GM19099 (cell line): ENCODE results near the gene ARHGAP26.

Source experiments
- POLR2A ChIP-seq: IDR thresholded peaks from 3 replicates; pipeline ENCODE4 v1.6.1; 2011; ENCODE audit warnings: low read depth; ENCODE audit not compliant: insufficient read length; ENCODE audit errors: extremely low read depth

The ARHGAP26 gene

GRCh38 chr5:143142596-143143435 is 372.6 kb downstream of the ARHGAP26 start:
- no peak for TF ChIP-seq POLR2A

GRCh38 chr5:143143973-143144372 is 373.8 kb downstream of the ARHGAP26 start:
- TF ChIP-seq POLR2A: no peak

GRCh38 chr5:143145243-143146160 is 375.3 kb downstream of the ARHGAP26 start:
- no peak for TF ChIP-seq POLR2A

- no peak for TF ChIP-seq POLR2A
Measured at GRCh38 chr5:143146161-143146560, 376.0 kb downstream of the ARHGAP26 start.

GRCh38 chr5:143147383-143147782 is 377.2 kb downstream of the ARHGAP26 start:
- no peak for TF ChIP-seq POLR2A

- TF ChIP-seq POLR2A: no peak
Measured at GRCh38 chr5:143147902-143148301, 377.7 kb downstream of the ARHGAP26 start.

- TF ChIP-seq POLR2A: no peak
Measured at GRCh38 chr5:143148771-143149170, 378.6 kb downstream of the ARHGAP26 start.

- no peak for TF ChIP-seq POLR2A
Measured at GRCh38 chr5:143149759-143150158, 379.6 kb downstream of the ARHGAP26 start.

GRCh38 chr5:143151056-143151700 is 381.0 kb downstream of the ARHGAP26 start:
- TF ChIP-seq POLR2A: no peak

GRCh38 chr5:143152445-143152844 is 382.3 kb downstream of the ARHGAP26 start:
- TF ChIP-seq POLR2A: no peak

- no peak for TF ChIP-seq POLR2A
Measured at GRCh38 chr5:143153332-143154119, 383.3 kb downstream of the ARHGAP26 start.

- TF ChIP-seq POLR2A: no peak
Measured at GRCh38 chr5:143154510-143155370, 384.6 kb downstream of the ARHGAP26 start.

- TF ChIP-seq POLR2A: no peak
Measured at GRCh38 chr5:143155455-143155854, 385.3 kb downstream of the ARHGAP26 start.
